GM19035 (cell line): ENCODE data around the gene SERPINA7.
"Not testable (repeated sequence)": the region's sequence is repeated elsewhere in the genome, so short reads cannot be mapped to it uniquely, and the experiment has no call there.

Experiments used
- ATAC-seq: cut with Tn5 transposase; IDR thresholded peaks from one replicate; pipeline ENCODE4 v1.9.1; 2021; ENCODE audit not compliant: unreplicated experiment

Gene SERPINA7

GRCh38 chrX:106038625-106039024 lies at the start of gene SERPINA7:
Gene SERPINA7 (minus strand): TSS chrX:106038727. CDS start chrX:106037058, 1,669 bp downstream.
- ATAC-seq, result no peak

GRCh38 chrX:106069048-106069447 lies 30.5 kb upstream of the SERPINA7 start:
- ATAC-seq, result no peak

- ATAC-seq, result no peak
Observed at GRCh38 chrX:106050054-106050453, 11.5 kb upstream of the SERPINA7 start.

GRCh38 chrX:106042296-106042695 lies 3.8 kb upstream of the SERPINA7 start:
- no peak for ATAC-seq

- no peak for ATAC-seq
Observed at GRCh38 chrX:106040861-106041260, 2.3 kb upstream of the SERPINA7 start.

- no peak for ATAC-seq
Observed at GRCh38 chrX:106039920-106040319, 1.4 kb upstream of the SERPINA7 start.

GRCh38 chrX:106037835-106038473 lies 573 bp downstream of the SERPINA7 start:
- ATAC-seq, result no peak

- ATAC-seq, result no peak
Observed at GRCh38 chrX:106036716-106037115, 1.8 kb downstream of the SERPINA7 start.

- ATAC-seq, result no peak
Observed at GRCh38 chrX:106035064-106035463, 3.5 kb downstream of the SERPINA7 start.

- ATAC-seq, result no peak
Observed at GRCh38 chrX:106023947-106024346, 14.6 kb downstream of the SERPINA7 start.

GRCh38 chrX:106022238-106022637 lies 16.3 kb downstream of the SERPINA7 start:
- no peak for ATAC-seq

GRCh38 chrX:106014119-106014775 lies 24.3 kb downstream of the SERPINA7 start:
- ATAC-seq, result no peak

GRCh38 chrX:106009145-106009544 lies 29.4 kb downstream of the SERPINA7 start:
- no peak for ATAC-seq

- no peak for ATAC-seq
Observed at GRCh38 chrX:106007815-106008214, 30.7 kb downstream of the SERPINA7 start.

- ATAC-seq, result no peak
Observed at GRCh38 chrX:106005684-106006083, 32.8 kb downstream of the SERPINA7 start.

- not testable (repeated sequence) for ATAC-seq
Observed at GRCh38 chrX:106000609-106001008, 37.9 kb downstream of the SERPINA7 start.

GRCh38 chrX:106000203-106000602 lies 38.3 kb downstream of the SERPINA7 start:
- ATAC-seq, result no peak

GRCh38 chrX:105999294-105999693 lies 39.2 kb downstream of the SERPINA7 start:
- no peak for ATAC-seq

GRCh38 chrX:105988487-105988886 lies 50.0 kb downstream of the SERPINA7 start:
- not testable (repeated sequence) for ATAC-seq
